IPS-NIHi11 (cell line): ENCODE measurements around the gene DPP4.
"Not testable (repeated sequence)": the region's sequence is repeated elsewhere in the genome, so short reads cannot be mapped to it uniquely, and the experiment has no call there.

ENCODE experiments used
- DNase-seq: peaks from one replicate; pipeline ENCODE4 v3.0.0; 2012; ENCODE audit warnings: mixed read lengths, low spot score

DPP4 gene

GRCh38 chr2:162058973-162059668 is 14.9 kb downstream of the DPP4 start:
- no peak for DNase-seq

GRCh38 chr2:162057426-162057825 is 16.6 kb downstream of the DPP4 start:
- no peak for DNase-seq

- DNase-seq: no peak
Measured at GRCh38 chr2:162056796-162057399, 17.1 kb downstream of the DPP4 start.

- DNase-seq: no peak
Measured at GRCh38 chr2:162053808-162054155, 20.2 kb downstream of the DPP4 start.

- no peak for DNase-seq
Measured at GRCh38 chr2:162053066-162053807, 20.8 kb downstream of the DPP4 start.

- no peak for DNase-seq
Measured at GRCh38 chr2:162050513-162050961, 23.5 kb downstream of the DPP4 start.

GRCh38 chr2:162049089-162049488 is 24.9 kb downstream of the DPP4 start:
- DNase-seq: not testable (repeated sequence)

- DNase-seq: no peak
Measured at GRCh38 chr2:162044586-162044985, 29.4 kb downstream of the DPP4 start.

- no peak for DNase-seq
Measured at GRCh38 chr2:162043132-162043531, 30.9 kb downstream of the DPP4 start.

- no peak for DNase-seq
Measured at GRCh38 chr2:162041485-162041884, 32.5 kb downstream of the DPP4 start.

GRCh38 chr2:162038725-162039124 is 35.3 kb downstream of the DPP4 start:
- DNase-seq: no peak

GRCh38 chr2:162037886-162038285 is 36.1 kb downstream of the DPP4 start:
- no peak for DNase-seq

GRCh38 chr2:162037028-162037795 is 36.8 kb downstream of the DPP4 start:
- peak; percentile 42 for DNase-seq

GRCh38 chr2:162035981-162036380 is 38.0 kb downstream of the DPP4 start:
- DNase-seq: no peak

- no peak for DNase-seq
Measured at GRCh38 chr2:162030363-162031190, 43.4 kb downstream of the DPP4 start.

- DNase-seq: no peak
Measured at GRCh38 chr2:162029287-162029901, 44.6 kb downstream of the DPP4 start.

- DNase-seq: no peak
Measured at GRCh38 chr2:162028511-162028910, 45.5 kb downstream of the DPP4 start.

- no peak for DNase-seq
Measured at GRCh38 chr2:162025121-162025911, 48.7 kb downstream of the DPP4 start.

GRCh38 chr2:162022290-162022945 is 51.6 kb downstream of the DPP4 start:
- DNase-seq: no peak
